ENCODE data around the gene STAP1.
"Not testable (repeated sequence)": the region's sequence is repeated elsewhere in the genome, so short reads cannot be mapped to it uniquely, and the experiment has no call there.

STAP1 gene

GRCh38 chr4:67632492-67632891 lies 74.0 kb downstream of the STAP1 start:
- no peak for DNase-seq

- DNase-seq = no peak
Measured at GRCh38 chr4:67634741-67635140, 76.2 kb downstream of the STAP1 start.

GRCh38 chr4:67635331-67635730 lies 76.8 kb downstream of the STAP1 start:
- DNase-seq = no peak

GRCh38 chr4:67636978-67637377 lies 78.5 kb downstream of the STAP1 start:
- DNase-seq = not testable (repeated sequence)

- no peak for DNase-seq
Measured at GRCh38 chr4:67638136-67638535, 79.6 kb downstream of the STAP1 start.

- DNase-seq = no peak
Measured at GRCh38 chr4:67651536-67651935, 93.0 kb downstream of the STAP1 start.
